Endodermal cell (in vitro differentiated cells): ENCODE results near the gene CC2D1A. TPM values are rescaled to one million over a fixed set of nuclear protein-coding genes. Genes with fewer than 3 reads are reported as not detected.

Experiments used
- DNase-seq: peaks from one replicate; pipeline ENCODE4 v3.0.0-alpha.2; 2017
- H3K27ac ChIP-seq: 2 replicates; pipeline ENCODE4 v1.5.1; 2013; ENCODE audit warnings: mild to moderate bottlenecking, low read depth, low read length, moderate library complexity
- H3K27me3 ChIP-seq: 2 replicates; pipeline ENCODE4 v1.6.1; 2013; ENCODE audit warnings: mild to moderate bottlenecking, low read length, moderate library complexity; ENCODE audit not compliant: insufficient read depth, control insufficient read depth, poor library complexity, severe bottlenecking
- H3K36me3 ChIP-seq: 2 replicates; pipeline ENCODE4 v1.7.0; 2013; ENCODE audit warnings: mild to moderate bottlenecking, low read length, moderate library complexity; ENCODE audit not compliant: control insufficient read depth, insufficient read depth
- H3K4me1 ChIP-seq: one replicate; pipeline ENCODE4 v1.7.0; 2013; ENCODE audit warnings: low read length; ENCODE audit not compliant: control insufficient read depth, insufficient read depth
- H3K4me3 ChIP-seq: 2 replicates; pipeline ENCODE4 v1.5.1; 2013; ENCODE audit warnings: mild to moderate bottlenecking, low read length, moderate library complexity
- H3K9ac ChIP-seq: 2 replicates; pipeline ENCODE4 v1.6.1; 2013; ENCODE audit warnings: mild to moderate bottlenecking, low read length, moderate library complexity; ENCODE audit not compliant: poor library complexity, severe bottlenecking; ENCODE audit errors: extremely low read depth
- H3K9me3 ChIP-seq: 2 replicates; pipeline ENCODE4 v1.6.1; 2013; ENCODE audit warnings: mild to moderate bottlenecking, low read length, moderate library complexity; ENCODE audit not compliant: control insufficient read depth
- H3K27ac Mint-ChIP-seq: 2 replicates; pipeline ENCODE4 v1.8.0; 2020; ENCODE audit warnings: mixed read lengths
- H3K27me3 Mint-ChIP-seq: 2 replicates; pipeline ENCODE4 v1.8.0; 2021; ENCODE audit warnings: mild to moderate bottlenecking, mixed read lengths; ENCODE audit not compliant: insufficient read depth
- H3K36me3 Mint-ChIP-seq: 2 replicates; pipeline ENCODE4 v1.8.0; 2020; ENCODE audit warnings: low read depth, mixed read lengths
- H3K4me1 Mint-ChIP-seq: 2 replicates; pipeline ENCODE4 v1.8.0; 2020; ENCODE audit warnings: mixed read lengths
- H3K4me3 Mint-ChIP-seq: 2 replicates; pipeline ENCODE4 v1.8.0; 2020; ENCODE audit warnings: mild to moderate bottlenecking, moderate library complexity, mixed read lengths
- H3K9me3 Mint-ChIP-seq: 2 replicates; pipeline ENCODE4 v1.8.0; 2020; ENCODE audit warnings: mild to moderate bottlenecking, mixed read lengths
- CTCF ChIP-seq: fragments of 200-600 bp; sonication (generic); conservative IDR thresholded peaks from 2 replicates; pipeline ENCODE4 v1.5.0; 2021; ENCODE audit warnings: antibody characterized with exemption, mild to moderate bottlenecking
- WGBS, 2 experiments: methylation state at CpG; one replicate each; pipeline versions ENCODE4 v1.1.5 to v1.1.7; 2013; ENCODE audit warnings: missing lambda C conversion rate in 2 of 2, mixed read lengths in 1 of 2; ENCODE audit not compliant: insufficient coverage in 1 of 2, insufficient read length in 1 of 2; 5-methylcytosine and 5-hydroxymethylcytosine counted together
- total RNA-seq, 2 donors: library from RNA; stranded (reverse); fragmentation: NEBNext Ultra II Directional in 1 of 2; extraction: Animal tissue kit (Norgen Biotek cat#: 25700) in 1 of 2; gene quantifications; 2 replicates in 1 of 2; 3 replicates in 1 of 2; pipeline ENCODE4 v1.2.1, GENCODE V29; 2021

The CC2D1A gene
- total RNA-seq, 2 donors from 2014 or later = 45.1 to 55.9 TPM

- peaks cover 14% of the 10 kb centered on the region for H3K9me3 ChIP-seq
- 94 to 96% methylated on average over 11 to 28 of the region's 28 CpGs for WGBS, 2 experiments
- TF ChIP-seq CTCF = no peak
- no peaks in the 10 kb centered on the region for H3K4me1 ChIP-seq
- H3K27me3 Mint-ChIP-seq = no peaks in the 10 kb centered on the region
- no peak overlapping the region for H3K9ac ChIP-seq
- H3K36me3 Mint-ChIP-seq = peaks cover 75% of the 10 kb centered on the region
- no peak overlapping the region for H3K4me3 Mint-ChIP-seq
- peaks cover 13% of the 10 kb centered on the region for H3K9me3 Mint-ChIP-seq
- H3K36me3 ChIP-seq = peaks cover 57% of the 10 kb centered on the region
- DNase-seq = no peak
- no peak overlapping the region for H3K27ac ChIP-seq
- no peak overlapping the region for H3K4me3 ChIP-seq
- H3K4me1 Mint-ChIP-seq = no peaks in the 10 kb centered on the region
- no peaks in the 10 kb centered on the region for H3K27me3 ChIP-seq
- no peak overlapping the region for H3K27ac Mint-ChIP-seq
Measured at GRCh38 chr19:13923194-13923987, 17.4 kb downstream of the CC2D1A start.

- Mint-ChIP-seq H3K9me3 (peaks cover 4% of the 10 kb centered on the region), H3K4me1 (no peaks in the 10 kb centered on the region), H3K36me3 (peaks cover 62% of the 10 kb centered on the region), H3K27ac (no peak overlapping the region), H3K27me3 (no peaks in the 10 kb centered on the region), H3K4me3 (no peak overlapping the region)
- H3K9me3 ChIP-seq = peaks cover 4% of the 10 kb centered on the region
- no peak overlapping the region for H3K27ac ChIP-seq
- no peak overlapping the region for H3K9ac ChIP-seq
- H3K36me3 ChIP-seq = peaks cover 43% of the 10 kb centered on the region
- DNase-seq = no peak
- H3K4me3 ChIP-seq = no peak overlapping the region
- TF ChIP-seq CTCF = no peak
- no peaks in the 10 kb centered on the region for H3K27me3 ChIP-seq
- WGBS, 2 experiments = 90% methylated on average over 2 of the region's 4 CpGs; no CpG with 5 or more reads in 1 of the 2 experiments
- no peaks in the 10 kb centered on the region for H3K4me1 ChIP-seq
Measured at GRCh38 chr19:13926010-13926409, 20.0 kb downstream of the CC2D1A start.

- H3K9me3 Mint-ChIP-seq = no peaks in the 10 kb centered on the region
- H3K36me3 ChIP-seq = peaks cover 36% of the 10 kb centered on the region
- no peaks in the 10 kb centered on the region for H3K4me1 Mint-ChIP-seq
- no peaks in the 10 kb centered on the region for H3K9me3 ChIP-seq
- no peak overlapping the region for H3K4me3 ChIP-seq
- H3K27ac ChIP-seq = no peak overlapping the region
- 92 to 96% methylated on average over 4 to 8 of the region's 8 CpGs for WGBS, 2 experiments
- no peaks in the 10 kb centered on the region for H3K27me3 Mint-ChIP-seq
- H3K27me3 ChIP-seq = no peaks in the 10 kb centered on the region
- no peak for DNase-seq
- no peak for TF ChIP-seq CTCF
- H3K27ac Mint-ChIP-seq = no peak overlapping the region
- peaks cover 55% of the 10 kb centered on the region for H3K36me3 Mint-ChIP-seq
- H3K9ac ChIP-seq = no peak overlapping the region
- H3K4me1 ChIP-seq = no peaks in the 10 kb centered on the region
- no peak overlapping the region for H3K4me3 Mint-ChIP-seq
Measured at GRCh38 chr19:13926715-13927114, 20.7 kb downstream of the CC2D1A start.
